Transverse colon (tissue), 3 donors: Measurements from ENCODE around the gene TRPM2.

Experiments
- POLR2A ChIP-seq: fragments of 450-650 bp; IDR thresholded peaks from one replicate; pipeline ENCODE4 v1.6.1; 2016; ENCODE audit warnings: antibody characterized with exemption, mild to moderate bottlenecking, moderate library complexity
- TF ChIP-seq, protein P1 (sequence below), 5 experiments: fragments of 200-600 bp in 3 of 5; fragments of 450-650 bp in 2 of 5; sonication (generic) in 3 of 5; IDR thresholded peaks; 1 replicate in 2 of 5; 2 replicates in 3 of 5; pipeline ENCODE4 v1.5.1; 2016 to 2017; ENCODE audit warnings: antibody characterized with exemption in 5 of 5, inconsistent platforms in 3 of 5, mild to moderate bottlenecking in 2 of 5, moderate library complexity in 1 of 5

DNA sequence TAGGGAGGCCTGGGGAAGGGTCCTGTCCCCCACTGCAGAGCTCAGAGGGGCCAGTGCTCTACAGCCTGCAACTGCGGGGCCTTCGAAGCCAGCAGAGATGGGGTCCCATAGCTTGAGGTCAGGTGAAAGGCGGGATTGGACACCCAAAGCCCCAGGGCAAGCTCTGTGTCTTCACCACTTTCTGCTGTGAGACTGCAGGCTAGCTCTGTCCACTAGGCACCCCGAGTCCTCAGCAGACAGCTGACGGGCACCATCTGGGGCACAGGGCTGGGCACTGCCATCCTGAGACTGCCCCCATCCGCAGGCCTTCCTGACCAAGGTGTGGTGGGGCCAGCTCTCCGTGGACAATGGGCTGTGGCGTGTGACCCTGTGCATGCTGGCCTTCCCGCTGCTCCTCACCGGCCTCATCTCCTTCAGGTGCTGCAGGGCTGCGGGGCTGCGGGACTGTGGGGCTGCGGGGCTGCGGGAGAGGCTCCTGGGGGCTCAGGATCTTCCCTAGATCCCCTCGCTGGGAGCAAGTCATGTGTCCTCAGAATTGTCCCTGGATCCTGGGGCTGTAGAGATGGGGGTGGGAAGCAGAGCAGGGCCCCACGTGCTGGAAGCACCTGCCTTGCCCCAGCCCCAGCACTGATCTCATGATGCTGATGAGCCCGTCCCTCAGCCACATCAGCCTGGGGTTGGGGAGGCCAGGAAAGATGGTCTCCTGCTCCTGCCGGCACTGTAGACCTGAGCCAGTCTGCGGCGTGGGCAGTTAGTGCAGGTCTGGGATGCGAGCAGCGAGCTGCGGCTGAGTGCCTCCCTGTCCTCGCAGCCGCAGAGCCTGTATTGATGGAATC, 46.8 kb downstream of the TRPM2 start:
- TF ChIP-seq, protein P1, sequence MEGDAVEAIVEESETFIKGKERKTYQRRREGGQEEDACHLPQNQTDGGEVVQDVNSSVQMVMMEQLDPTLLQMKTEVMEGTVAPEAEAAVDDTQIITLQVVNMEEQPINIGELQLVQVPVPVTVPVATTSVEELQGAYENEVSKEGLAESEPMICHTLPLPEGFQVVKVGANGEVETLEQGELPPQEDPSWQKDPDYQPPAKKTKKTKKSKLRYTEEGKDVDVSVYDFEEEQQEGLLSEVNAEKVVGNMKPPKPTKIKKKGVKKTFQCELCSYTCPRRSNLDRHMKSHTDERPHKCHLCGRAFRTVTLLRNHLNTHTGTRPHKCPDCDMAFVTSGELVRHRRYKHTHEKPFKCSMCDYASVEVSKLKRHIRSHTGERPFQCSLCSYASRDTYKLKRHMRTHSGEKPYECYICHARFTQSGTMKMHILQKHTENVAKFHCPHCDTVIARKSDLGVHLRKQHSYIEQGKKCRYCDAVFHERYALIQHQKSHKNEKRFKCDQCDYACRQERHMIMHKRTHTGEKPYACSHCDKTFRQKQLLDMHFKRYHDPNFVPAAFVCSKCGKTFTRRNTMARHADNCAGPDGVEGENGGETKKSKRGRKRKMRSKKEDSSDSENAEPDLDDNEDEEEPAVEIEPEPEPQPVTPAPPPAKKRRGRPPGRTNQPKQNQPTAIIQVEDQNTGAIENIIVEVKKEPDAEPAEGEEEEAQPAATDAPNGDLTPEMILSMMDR (IDR thresholded peaks at IDR 0.05) = no peak
- TF ChIP-seq POLR2A = no peak
